Ammon's horn (tissue), 1 donor: Measurements from ENCODE around the gene CDCP2.
A peak's percentile ranks its signal among the peaks of the same experiment; 100 is the strongest.

Experiments
- DNase-seq: peaks from one replicate; pipeline ENCODE4 v3.0.0-alpha.2; 2016; ENCODE audit warnings: low spot score

Gene CDCP2

GRCh38 chr1:54136963-54137533 lies 15.8 kb downstream of the CDCP2 start:
- DNase-seq, result no peak

GRCh38 chr1:54136269-54136896 lies 16.4 kb downstream of the CDCP2 start:
- DNase-seq, result no peak

- DNase-seq, result no peak
Observed at GRCh38 chr1:54135436-54136120, 17.2 kb downstream of the CDCP2 start.

GRCh38 chr1:54134295-54134694 lies 18.5 kb downstream of the CDCP2 start:
- DNase-seq, result no peak

GRCh38 chr1:54132495-54132894 lies 20.3 kb downstream of the CDCP2 start:
- DNase-seq, result no peak

- DNase-seq, result no peak
Observed at GRCh38 chr1:54131419-54131818, 21.4 kb downstream of the CDCP2 start.

- no peak for DNase-seq
Observed at GRCh38 chr1:54129858-54130257, 22.9 kb downstream of the CDCP2 start.

GRCh38 chr1:54127594-54128300 lies 25.1 kb downstream of the CDCP2 start:
- no peak for DNase-seq

GRCh38 chr1:54126271-54126815 lies 26.5 kb downstream of the CDCP2 start:
- no peak for DNase-seq

- no peak for DNase-seq
Observed at GRCh38 chr1:54125386-54126070, 27.3 kb downstream of the CDCP2 start.

- DNase-seq, result no peak
Observed at GRCh38 chr1:54124906-54125305, 27.9 kb downstream of the CDCP2 start.

- DNase-seq, result no peak
Observed at GRCh38 chr1:54124472-54124871, 28.3 kb downstream of the CDCP2 start.

- DNase-seq, result no peak
Observed at GRCh38 chr1:54122992-54123391, 29.8 kb downstream of the CDCP2 start.

GRCh38 chr1:54122135-54122751 lies 30.6 kb downstream of the CDCP2 start:
- no peak for DNase-seq

GRCh38 chr1:54121482-54122134 lies 31.2 kb downstream of the CDCP2 start:
- DNase-seq, result peak; percentile 86

GRCh38 chr1:54120698-54121481 lies 31.9 kb downstream of the CDCP2 start:
- DNase-seq, result no peak

- no peak for DNase-seq
Observed at GRCh38 chr1:54120018-54120697, 32.6 kb downstream of the CDCP2 start.

- no peak for DNase-seq
Observed at GRCh38 chr1:54118704-54119103, 34.1 kb downstream of the CDCP2 start.

- peak; percentile 85 for DNase-seq
Observed at GRCh38 chr1:54117815-54118563, 34.8 kb downstream of the CDCP2 start.
